PC-3 (cell line): ENCODE results near the gene PCTP. TPM values are rescaled to one million over a fixed set of nuclear protein-coding genes. Genes with fewer than 3 reads are reported as not detected.

Experiments used
- ATAC-seq: fragments of 200-7000 bp; cut with Tn5 transposase; 2 replicates; pipeline ENCODE4 v1.9.1; 2020; ENCODE audit warnings: mild to moderate bottlenecking, moderate library complexity
- BruUV-seq: library from RNA; stranded (reverse); fragments of 400-500 nt; replicated peaks from 2 replicates; lab custom pipeline; 2021; lab: Mats Ljungman, UMichigan
- CTCF ChIA-PET: fragments of 300-600 bp; sonication (Branson Sonifier 250); formaldehyde crosslinking; loops from one replicate; lab custom pipeline; 2022; ENCODE audit warnings: antibody characterized with exemption; lab: Charles Lee
- POLR2A ChIA-PET: fragments of 300-600 bp; sonication (Branson Sonifier 250); formaldehyde crosslinking; loops from one replicate; lab custom pipeline; 2022; ENCODE audit warnings: antibody characterized with exemption; ENCODE audit not compliant: unreplicated experiment; lab: Charles Lee
- DNase-seq: peaks from one replicate; pipeline ENCODE4 v3.0.0-alpha.2; 2015
- H2AFZ ChIP-seq: fragments of 300-600 bp; sonication (generic); 2 replicates; pipeline ENCODE4 v1.6.0; 2016; ENCODE audit warnings: antibody characterized with exemption, low read length
- H3F3A ChIP-seq: fragments of 300-600 bp; sonication (generic); one replicate; pipeline ENCODE4 v1.6.0; 2017; ENCODE audit warnings: antibody characterized with exemption, low read length, control low read depth, mild to moderate bottlenecking; ENCODE audit not compliant: unreplicated experiment
- H3K27ac ChIP-seq: fragments of 300-600 bp; sonication (generic); 2 replicates; pipeline ENCODE4 v1.5.1; 2016; ENCODE audit warnings: mild to moderate bottlenecking, low read length
- H3K27me3 ChIP-seq: fragments of 300-600 bp; sonication (generic); 2 replicates; pipeline ENCODE4 v1.6.1; 2016; ENCODE audit warnings: low read length, mixed read lengths
- H3K36me3 ChIP-seq: fragments of 300-600 bp; sonication (generic); 2 replicates; pipeline ENCODE4 v1.6.1; 2016; ENCODE audit warnings: low read depth, mixed run types, low read length, mixed read lengths
- H3K4me1 ChIP-seq: fragments of 300-600 bp; sonication (generic); 2 replicates; pipeline ENCODE4 v1.5.1; 2016; ENCODE audit warnings: low read length; ENCODE audit not compliant: insufficient read depth
- H3K4me2 ChIP-seq: fragments of 300-600 bp; sonication (generic); 2 replicates; pipeline ENCODE4 v1.6.0; 2016; ENCODE audit warnings: low read length
- H3K4me3 ChIP-seq: fragments of 300-600 bp; sonication (generic); 2 replicates; pipeline ENCODE4 v1.5.1; 2016; ENCODE audit warnings: mild to moderate bottlenecking, low read length, mixed read lengths
- H3K79me2 ChIP-seq: fragments of 300-600 bp; sonication (generic); 2 replicates; pipeline ENCODE4 v1.6.1; 2017; ENCODE audit warnings: low read length, mixed read lengths
- H3K9ac ChIP-seq: fragments of 300-600 bp; sonication (generic); 2 replicates; pipeline ENCODE4 v1.6.0; 2016; ENCODE audit warnings: mild to moderate bottlenecking, low read length
- H3K9me2 ChIP-seq: fragments of 300-600 bp; sonication (generic); replicated peaks from 2 replicates; pipeline ENCODE4 v1.6.1; 2016; ENCODE audit warnings: mixed run types, low read length, mixed read lengths
- H3K9me3 ChIP-seq: fragments of 300-600 bp; sonication (generic); 2 replicates; pipeline ENCODE4 v1.6.1; 2016; ENCODE audit warnings: low read length, mixed read lengths
- H4K20me1 ChIP-seq: fragments of 300-600 bp; sonication (generic); 2 replicates; pipeline ENCODE4 v1.6.1; 2016; ENCODE audit warnings: low read length, mixed read lengths
- CTCF ChIP-seq: fragments of 300-600 bp; sonication (generic); conservative IDR thresholded peaks from 2 replicates; pipeline ENCODE4 v1.5.1; 2017; ENCODE audit warnings: antibody characterized with exemption, low read depth, mild to moderate bottlenecking, low read length
- EZH2 ChIP-seq: fragments of 300-600 bp; sonication (generic); IDR thresholded peaks from one replicate; pipeline ENCODE4 v1.6.1; 2017; ENCODE audit warnings: antibody characterized with exemption, mild to moderate bottlenecking, low read length; ENCODE audit not compliant: unreplicated experiment
- EZH2phosphoT487 ChIP-seq: fragments of 300-600 bp; sonication (generic); IDR thresholded peaks from 2 replicates; pipeline ENCODE4 v1.6.1; 2018; ENCODE audit warnings: mild to moderate bottlenecking, antibody characterized with exemption, low read length, borderline replicate concordance
- intact Hi-C: fragments of 100-400 bp; cut with micrococcal nuclease; formaldehyde crosslinking; loops from 2 replicates; pipeline ENCODE4 v1.9.0; 2023
- total RNA-seq: library from RNA; depleted of rRNA; stranded (reverse); fragments of >200 nt; gene quantifications from 2 replicates; pipeline ENCODE4 v1.2.3, GENCODE V29; 2014

The PCTP gene
- total RNA-seq, 1 experiment from 2014 or later = 17.6 TPM

- Histone ChIP-seq H3K4me2 (no peak overlapping the region), H3K9me3 (no peaks in the 10 kb centered on the region), H3K27me3 (no peaks in the 10 kb centered on the region), H4K20me1 (no peaks in the 10 kb centered on the region), H3K9me2 (no peaks in the 10 kb centered on the region), H2AFZ (no peak overlapping the region), H3K4me3 (no peak overlapping the region), H3K27ac (no peak overlapping the region), H3K4me1 (no peaks in the 10 kb centered on the region), H3K36me3 (peaks cover 12% of the 10 kb centered on the region; the same call in 1 of the 2 replicates), H3K9ac (no peak overlapping the region), H3F3A (no peaks in the 10 kb centered on the region), H3K79me2 (no peaks in the 10 kb centered on the region)
- TF ChIP-seq CTCF = no peak
- TF ChIP-seq EZH2phosphoT487 = no peak
- TF ChIP-seq EZH2 = no peak
- intact Hi-C loops = no loop called here
- POLR2A ChIA-PET = no interaction called here
- DNase-seq (no peak), ATAC-seq (no peak)
- no TSS peak for BruUV-seq
- CTCF ChIA-PET = no interaction called here
Measured at GRCh38 chr17:55777471-55777971, 26.7 kb downstream of the PCTP start.

GRCh38 chr17:55778389-55779118 is 27.7 kb downstream of the PCTP start:
- Histone ChIP-seq H3K9me3 (no peaks in the 10 kb centered on the region), H3K4me3 (no peak overlapping the region), H3K9me2 (no peaks in the 10 kb centered on the region), H3K9ac (no peak overlapping the region), H3K4me2 (no peak overlapping the region), H3K36me3 (peaks cover 4% of the 10 kb centered on the region; the same call in 1 of the 2 replicates), H3K79me2 (no peaks in the 10 kb centered on the region), H4K20me1 (no peaks in the 10 kb centered on the region), H3F3A (no peaks in the 10 kb centered on the region), H2AFZ (no peak overlapping the region), H3K27ac (no peak overlapping the region), H3K4me1 (no peaks in the 10 kb centered on the region), H3K27me3 (no peaks in the 10 kb centered on the region)
- no peak for ATAC-seq
- DNase-seq = no peak
- ChIA-PET POLR2A (no interaction called here), CTCF (no interaction called here)
- no TSS peak for BruUV-seq
- TF ChIP-seq EZH2 (no peak), CTCF (no peak), EZH2phosphoT487 (no peak)
- intact Hi-C loops = no loop called here

- Histone ChIP-seq H3K9me2 (no peaks in the 10 kb centered on the region), H3K36me3 (no peaks in the 10 kb centered on the region), H2AFZ (no peak overlapping the region), H3K27me3 (peaks cover 19% of the 10 kb centered on the region; the same call in 1 of the 2 replicates), H3K4me3 (no peak overlapping the region), H3K4me2 (no peak overlapping the region), H3K79me2 (no peaks in the 10 kb centered on the region), H3K4me1 (no peaks in the 10 kb centered on the region), H3F3A (no peaks in the 10 kb centered on the region), H3K27ac (no peak overlapping the region), H3K9ac (no peak overlapping the region), H4K20me1 (no peaks in the 10 kb centered on the region), H3K9me3 (no peaks in the 10 kb centered on the region)
- TF ChIP-seq EZH2 = no peak
- TF ChIP-seq EZH2phosphoT487 = no peak
- TF ChIP-seq CTCF = no peak
- no TSS peak for BruUV-seq
- POLR2A ChIA-PET = interaction anchor here (0.5 kb wide), 1 partner anchor 137 kb away, joined by 3 read pairs; no protein-coding TSS in a partner anchor
- ATAC-seq = no peak
- DNase-seq = no peak
- intact Hi-C loops = no loop called here
- CTCF ChIA-PET = no interaction called here
Measured at GRCh38 chr17:55783684-55784245, 32.9 kb downstream of the PCTP start.
